Measurements from ENCODE around the gene CORO2B.
"Not testable (repeated sequence)": the region's sequence is repeated elsewhere in the genome, so short reads cannot be mapped to it uniquely, and the experiment has no call there.

The CORO2B gene

GRCh38 chr15:68603951-68604350, 25.2 kb downstream of the CORO2B start:
- no peak for ATAC-seq (ENCODE audit: insufficient read depth, low read depth)
- Histone ChIP-seq H3K9ac (ENCODE audit: low read depth, low read length) (no peak overlapping the region), H3K4me2 (ENCODE audit: insufficient read depth, low read length) (no peak overlapping the region), H3K4me1 (ENCODE audit: insufficient read depth, low read length) (no peaks in the 10 kb centered on the region), H3K9me3 (ENCODE audit: insufficient read depth, low read length, severe bottlenecking) (no peaks in the 10 kb centered on the region), H3K79me2 (ENCODE audit: insufficient read depth, low read length) (no peaks in the 10 kb centered on the region), H3K36me3 (ENCODE audit: insufficient read depth, low read length) (no peaks in the 10 kb centered on the region), H3K27me3 (ENCODE audit: insufficient read depth, low read length, poor library complexity) (peaks cover 4% of the 10 kb centered on the region), H4K20me1 (ENCODE audit: insufficient read depth, low read length) (no peaks in the 10 kb centered on the region), H3K4me3 (ENCODE audit: low read depth in 1 of 2, low read length in 2 of 2) (no peak overlapping the region), H2AFZ (ENCODE audit: low read depth, low read length) (no peak overlapping the region), H3K27ac (ENCODE audit: low read length) (no peak overlapping the region)
- no peak for DNase-seq
- TF ChIP-seq CTCF (IDR thresholded peaks at IDR 0.05; ENCODE audit: borderline replicate concordance, extremely low read depth, low read length, poor library complexity, severe bottlenecking) (no peak), EZH2 (IDR thresholded peaks at IDR 0.05; ENCODE audit: borderline replicate concordance, low read depth, low read length, severe bottlenecking) (no peak)

- ATAC-seq (ENCODE audit: insufficient read depth, low read depth): not testable (repeated sequence)
Measured at GRCh38 chr15:68604840-68605478, 26.2 kb downstream of the CORO2B start.

GRCh38 chr15:68606375-68606774, 27.6 kb downstream of the CORO2B start:
- no peaks in the 10 kb centered on the region for H3K4me1 ChIP-seq (ENCODE audit: insufficient read depth, low read length)
- H2AFZ ChIP-seq (ENCODE audit: low read depth, low read length): no peak overlapping the region
- H3K36me3 ChIP-seq (ENCODE audit: insufficient read depth, low read length): no peaks in the 10 kb centered on the region
- DNase-seq (no peak), ATAC-seq (ENCODE audit: insufficient read depth, low read depth) (no peak)
- H4K20me1 ChIP-seq (ENCODE audit: insufficient read depth, low read length): no peaks in the 10 kb centered on the region
- no peaks in the 10 kb centered on the region for H3K9me3 ChIP-seq (ENCODE audit: insufficient read depth, low read length, severe bottlenecking)
- no peak overlapping the region for H3K4me3 ChIP-seq (ENCODE audit: low read depth in 1 of 2, low read length in 2 of 2)
- peaks cover 4% of the 10 kb centered on the region for H3K27me3 ChIP-seq (ENCODE audit: insufficient read depth, low read length, poor library complexity)
- no peak overlapping the region for H3K9ac ChIP-seq (ENCODE audit: low read depth, low read length)
- no peaks in the 10 kb centered on the region for H3K79me2 ChIP-seq (ENCODE audit: insufficient read depth, low read length)
- TF ChIP-seq CTCF (IDR thresholded peaks at IDR 0.05; ENCODE audit: borderline replicate concordance, extremely low read depth, low read length, poor library complexity, severe bottlenecking): no peak
- TF ChIP-seq EZH2 (IDR thresholded peaks at IDR 0.05; ENCODE audit: borderline replicate concordance, low read depth, low read length, severe bottlenecking): no peak
- H3K4me2 ChIP-seq (ENCODE audit: insufficient read depth, low read length): no peak overlapping the region
- no peak overlapping the region for H3K27ac ChIP-seq (ENCODE audit: low read length)

More at GRCh38 chr15:68604840-68605478, 26.2 kb downstream of the CORO2B start:
- H3K27me3 ChIP-seq (ENCODE audit: insufficient read depth, low read length, poor library complexity); H3K4me1 ChIP-seq (ENCODE audit: insufficient read depth, low read length); H4K20me1 ChIP-seq (ENCODE audit: insufficient read depth, low read length); H3K4me2 ChIP-seq (ENCODE audit: insufficient read depth, low read length); H3K79me2 ChIP-seq (ENCODE audit: insufficient read depth, low read length); H3K9ac ChIP-seq (ENCODE audit: low read depth, low read length); H3K36me3 ChIP-seq (ENCODE audit: insufficient read depth, low read length); H3K27ac ChIP-seq (ENCODE audit: low read length); H2AFZ ChIP-seq (ENCODE audit: low read depth, low read length); H3K4me3 ChIP-seq (ENCODE audit: low read depth in 1 of 2, low read length in 2 of 2); DNase-seq; H3K9me3 ChIP-seq (ENCODE audit: insufficient read depth, low read length, severe bottlenecking): not testable (repeated sequence)

- Histone ChIP-seq H3K79me2 (ENCODE audit: insufficient read depth, low read length) (no peaks in the 10 kb centered on the region), H3K27me3 (ENCODE audit: insufficient read depth, low read length, poor library complexity) (peaks cover 4% of the 10 kb centered on the region), H3K36me3 (ENCODE audit: insufficient read depth, low read length) (no peaks in the 10 kb centered on the region), H3K4me2 (ENCODE audit: insufficient read depth, low read length) (no peak overlapping the region), H3K9me3 (ENCODE audit: insufficient read depth, low read length, severe bottlenecking) (no peaks in the 10 kb centered on the region), H3K4me1 (ENCODE audit: insufficient read depth, low read length) (no peaks in the 10 kb centered on the region), H3K4me3 (ENCODE audit: low read depth in 1 of 2, low read length in 2 of 2) (no peak overlapping the region), H4K20me1 (ENCODE audit: insufficient read depth, low read length) (no peaks in the 10 kb centered on the region), H3K27ac (ENCODE audit: low read length) (no peak overlapping the region), H3K9ac (ENCODE audit: low read depth, low read length) (no peak overlapping the region), H2AFZ (ENCODE audit: low read depth, low read length) (no peak overlapping the region)
- no peak for TF ChIP-seq EZH2 (IDR thresholded peaks at IDR 0.05; ENCODE audit: borderline replicate concordance, low read depth, low read length, severe bottlenecking)
- no peak for TF ChIP-seq CTCF (IDR thresholded peaks at IDR 0.05; ENCODE audit: borderline replicate concordance, extremely low read depth, low read length, poor library complexity, severe bottlenecking)
- no peak for DNase-seq
- no peak for ATAC-seq (ENCODE audit: insufficient read depth, low read depth)
Measured at GRCh38 chr15:68608206-68608843, 29.5 kb downstream of the CORO2B start.

Measured in DND-41 (cell line).